ENCODE measurements around the gene TPST2. TPM values are rescaled to one million over a fixed set of nuclear protein-coding genes. Genes with fewer than 3 reads are reported as not detected.

Gene TPST2
- total RNA-seq, 1 donor from 2014 or later = 28.5 TPM

DNA sequence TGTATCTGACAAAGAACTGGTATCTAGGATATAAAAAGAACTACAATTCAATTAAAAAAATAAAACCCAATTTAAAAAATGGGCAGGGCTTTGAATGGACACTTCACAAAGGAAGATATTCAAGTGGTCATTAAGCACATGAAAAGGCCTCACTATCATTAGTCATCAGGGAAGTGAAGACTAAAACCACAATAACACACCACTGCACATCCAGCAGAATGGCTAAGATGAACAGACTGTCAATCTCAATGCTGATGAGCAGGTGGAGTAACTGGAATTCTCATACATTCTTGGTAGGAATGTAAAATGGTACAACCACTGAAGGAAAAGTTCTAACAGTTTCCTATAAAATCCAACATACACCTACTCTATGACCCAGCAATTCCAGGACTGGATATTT lies 115.2 kb downstream of the TPST2 start:
- Histone ChIP-seq H3K27ac (replicated peaks) (no peak overlapping the region), H3K4me1 (peaks cover 11% of the 10 kb centered on the region), H3K36me3 (peaks cover 83% of the 10 kb centered on the region), H3K9me3 (replicated peaks) (no peaks in the 10 kb centered on the region), H3K27me3 (ENCODE audit: low read depth) (no peaks in the 10 kb centered on the region), H3K4me3 (no peak overlapping the region)
- intact Hi-C loops (cut with micrococcal nuclease) = no loop called here
- no peak for DNase-seq
- TF ChIP-seq, protein P1, sequence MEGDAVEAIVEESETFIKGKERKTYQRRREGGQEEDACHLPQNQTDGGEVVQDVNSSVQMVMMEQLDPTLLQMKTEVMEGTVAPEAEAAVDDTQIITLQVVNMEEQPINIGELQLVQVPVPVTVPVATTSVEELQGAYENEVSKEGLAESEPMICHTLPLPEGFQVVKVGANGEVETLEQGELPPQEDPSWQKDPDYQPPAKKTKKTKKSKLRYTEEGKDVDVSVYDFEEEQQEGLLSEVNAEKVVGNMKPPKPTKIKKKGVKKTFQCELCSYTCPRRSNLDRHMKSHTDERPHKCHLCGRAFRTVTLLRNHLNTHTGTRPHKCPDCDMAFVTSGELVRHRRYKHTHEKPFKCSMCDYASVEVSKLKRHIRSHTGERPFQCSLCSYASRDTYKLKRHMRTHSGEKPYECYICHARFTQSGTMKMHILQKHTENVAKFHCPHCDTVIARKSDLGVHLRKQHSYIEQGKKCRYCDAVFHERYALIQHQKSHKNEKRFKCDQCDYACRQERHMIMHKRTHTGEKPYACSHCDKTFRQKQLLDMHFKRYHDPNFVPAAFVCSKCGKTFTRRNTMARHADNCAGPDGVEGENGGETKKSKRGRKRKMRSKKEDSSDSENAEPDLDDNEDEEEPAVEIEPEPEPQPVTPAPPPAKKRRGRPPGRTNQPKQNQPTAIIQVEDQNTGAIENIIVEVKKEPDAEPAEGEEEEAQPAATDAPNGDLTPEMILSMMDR (IDR thresholded peaks at IDR 0.05; ENCODE audit: borderline replicate concordance) = no peak

Small RNAs within 50 kb of the gene (microRNA-seq; reads per million reads assigned to microRNA genes)
- gene MIR548J = 1.6 reads per million

Other genes starting within 250 kb of the TPST2 start
- gene ASPHD2, start 160.9 kb downstream of the TPST2 start, total RNA-seq = 0.11 TPM
- gene HPS4, start 106.3 kb downstream of the TPST2 start, total RNA-seq = 11.7 TPM
- gene SRRD, start 106.3 kb downstream of the TPST2 start, total RNA-seq = 23.5 TPM
- gene TFIP11, start 77.7 kb downstream of the TPST2 start, total RNA-seq = 25.7 TPM
- gene CRYBB1, start 27.9 kb upstream of the TPST2 start, total RNA-seq = 0.66 TPM
- not detected for gene CRYBA4, start 31.8 kb upstream of the TPST2 start, total RNA-seq
- 0.66 TPM for gene MIAT, start 67.5 kb upstream of the TPST2 start, total RNA-seq

All from left ventricle myocardium inferior (tissue), 1 donor.